PC-9 (cell line): ENCODE results near the gene INPP4A. TPM values are rescaled to one million over a fixed set of nuclear protein-coding genes. Genes with fewer than 3 reads are reported as not detected.

Experiments
- BruUV-seq: library from RNA; stranded (reverse); fragments of 400-500 nt; replicated peaks from 2 replicates; lab custom pipeline; 2021; lab: Mats Ljungman, UMichigan
- CTCF ChIA-PET: fragments of 300-600 bp; sonication (Branson Sonifier 250); formaldehyde crosslinking; loops from one replicate; lab custom pipeline; 2022; ENCODE audit warnings: antibody characterized with exemption; lab: Charles Lee
- POLR2A ChIA-PET: fragments of 300-600 bp; sonication (Branson Sonifier 250); formaldehyde crosslinking; loops from one replicate; lab custom pipeline; 2022; ENCODE audit warnings: antibody characterized with exemption; ENCODE audit not compliant: unreplicated experiment; lab: Charles Lee
- DNase-seq, 2 experiments: peaks; one replicate each; pipeline versions ENCODE4 v3.0.0 to v3.0.0-alpha.2; 2015 to 2022; ENCODE audit warnings: mixed read lengths in 1 of 2
- H2AFZ ChIP-seq: fragments of 200-600 bp; sonication (generic); 2 replicates; pipeline ENCODE4 v1.8.1; 2017; ENCODE audit warnings: antibody characterized with exemption
- H3F3A ChIP-seq: fragments of 200-600 bp; sonication (generic); 2 replicates; pipeline ENCODE4 v1.8.1; 2017; ENCODE audit warnings: antibody characterized with exemption, mild to moderate bottlenecking, low read depth; ENCODE audit not compliant: insufficient read depth
- H3K27ac ChIP-seq: fragments of 200-600 bp; sonication (generic); 2 replicates; pipeline ENCODE4 v1.6.1; 2016; ENCODE audit warnings: mixed run types
- H3K27me3 ChIP-seq: fragments of 200-600 bp; sonication (generic); 2 replicates; pipeline ENCODE4 v1.6.1; 2016; ENCODE audit warnings: low read depth, mixed run types; ENCODE audit not compliant: insufficient read depth
- H3K36me3 ChIP-seq: fragments of 200-600 bp; sonication (generic); 2 replicates; pipeline ENCODE4 v1.6.1; 2016; ENCODE audit warnings: low read depth, mixed run types
- H3K4me1 ChIP-seq: fragments of 200-600 bp; sonication (generic); replicated peaks from 2 replicates; pipeline ENCODE4 v1.6.1; 2016; ENCODE audit warnings: mixed run types; ENCODE audit not compliant: insufficient read depth
- H3K4me2 ChIP-seq: fragments of 200-600 bp; sonication (generic); 2 replicates; pipeline ENCODE4 v1.6.1; 2017; ENCODE audit warnings: mixed run types
- H3K4me3 ChIP-seq: fragments of 200-600 bp; sonication (generic); 2 replicates; pipeline ENCODE4 v1.6.1; 2016; ENCODE audit warnings: mixed run types
- H3K79me2 ChIP-seq: fragments of 200-600 bp; sonication (generic); 2 replicates; pipeline ENCODE4 v1.6.1; 2017; ENCODE audit warnings: low read depth, mixed run types
- H3K9me2 ChIP-seq: fragments of 200-600 bp; sonication (generic); 2 replicates; pipeline ENCODE4 v1.8.1; 2017; ENCODE audit warnings: mild to moderate bottlenecking; ENCODE audit not compliant: insufficient read depth
- H3K9me3 ChIP-seq: fragments of 200-600 bp; sonication (generic); 2 replicates; pipeline ENCODE4 v1.8.1; 2016; ENCODE audit warnings: low read depth; ENCODE audit not compliant: insufficient read depth
- H4K20me1 ChIP-seq: fragments of 200-600 bp; sonication (generic); 2 replicates; pipeline ENCODE4 v1.8.1; 2017; ENCODE audit not compliant: insufficient read depth
- EZH2 ChIP-seq: fragments of 200-600 bp; sonication (generic); IDR thresholded peaks from 2 replicates; pipeline ENCODE4 v1.8.0; 2017; ENCODE audit warnings: antibody characterized with exemption, low read depth
- intact Hi-C: fragments of 100-400 bp; cut with micrococcal nuclease; formaldehyde crosslinking; loops from one replicate; pipeline ENCODE4 v1.10.0; 2022; ENCODE audit not compliant: unreplicated experiment
- total RNA-seq: library from RNA; stranded (reverse); gene quantifications from 2 replicates; pipeline ENCODE4 v1.2.3, GENCODE V29; 2021
- TF ChIP-seq, protein P1 (sequence below): fragments of 200-600 bp; sonication (generic); conservative IDR thresholded peaks from 2 replicates; pipeline ENCODE4 v1.6.1; 2017; ENCODE audit warnings: mixed run types, antibody characterized with exemption, mild to moderate bottlenecking, moderate library complexity

Gene INPP4A
- total RNA-seq, 1 experiment from 2014 or later = 52.9 TPM

DNA sequence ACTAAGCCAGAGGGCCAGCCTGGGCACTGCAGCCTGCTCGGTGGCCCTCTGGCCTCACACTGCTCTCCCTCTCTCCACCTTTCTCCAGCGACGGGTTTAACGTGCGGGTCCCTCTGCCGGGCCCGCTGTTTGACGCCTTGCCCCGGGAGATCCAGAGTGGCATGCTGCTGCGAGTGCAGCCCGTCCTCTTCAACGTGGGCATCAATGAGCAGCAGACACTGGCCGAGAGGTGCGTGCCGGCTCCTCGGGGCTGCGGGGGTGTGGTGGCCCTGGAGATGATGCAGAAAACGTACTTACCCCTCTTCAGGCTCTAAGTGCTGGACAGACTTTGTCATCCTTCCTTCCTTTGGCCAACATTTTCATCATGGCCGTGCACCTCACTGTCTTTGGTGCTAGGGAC is 121.3 kb downstream of the INPP4A start:
- TF ChIP-seq, protein P1, sequence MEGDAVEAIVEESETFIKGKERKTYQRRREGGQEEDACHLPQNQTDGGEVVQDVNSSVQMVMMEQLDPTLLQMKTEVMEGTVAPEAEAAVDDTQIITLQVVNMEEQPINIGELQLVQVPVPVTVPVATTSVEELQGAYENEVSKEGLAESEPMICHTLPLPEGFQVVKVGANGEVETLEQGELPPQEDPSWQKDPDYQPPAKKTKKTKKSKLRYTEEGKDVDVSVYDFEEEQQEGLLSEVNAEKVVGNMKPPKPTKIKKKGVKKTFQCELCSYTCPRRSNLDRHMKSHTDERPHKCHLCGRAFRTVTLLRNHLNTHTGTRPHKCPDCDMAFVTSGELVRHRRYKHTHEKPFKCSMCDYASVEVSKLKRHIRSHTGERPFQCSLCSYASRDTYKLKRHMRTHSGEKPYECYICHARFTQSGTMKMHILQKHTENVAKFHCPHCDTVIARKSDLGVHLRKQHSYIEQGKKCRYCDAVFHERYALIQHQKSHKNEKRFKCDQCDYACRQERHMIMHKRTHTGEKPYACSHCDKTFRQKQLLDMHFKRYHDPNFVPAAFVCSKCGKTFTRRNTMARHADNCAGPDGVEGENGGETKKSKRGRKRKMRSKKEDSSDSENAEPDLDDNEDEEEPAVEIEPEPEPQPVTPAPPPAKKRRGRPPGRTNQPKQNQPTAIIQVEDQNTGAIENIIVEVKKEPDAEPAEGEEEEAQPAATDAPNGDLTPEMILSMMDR = no peak
- no peak for TF ChIP-seq EZH2
- Histone ChIP-seq H3K27me3 (no peaks in the 10 kb centered on the region), H3K79me2 (no peaks in the 10 kb centered on the region), H3F3A (no peaks in the 10 kb centered on the region), H3K9me2 (no peaks in the 10 kb centered on the region), H2AFZ (no peak overlapping the region), H3K4me2 (no peak overlapping the region), H3K27ac (no peak overlapping the region), H3K36me3 (no peaks in the 10 kb centered on the region), H3K9me3 (no peaks in the 10 kb centered on the region), H3K4me1 (no peaks in the 10 kb centered on the region), H3K4me3 (no peak overlapping the region), H4K20me1 (no peaks in the 10 kb centered on the region)
- POLR2A ChIA-PET = no interaction called here
- no TSS peak for BruUV-seq
- intact Hi-C loops = loop anchor here (10.0 kb wide), 1 partner anchor 121 kb away; the partner anchor contains the start of gene INPP4A
- no peak for DNase-seq
- CTCF ChIA-PET = no interaction called here

DNA sequence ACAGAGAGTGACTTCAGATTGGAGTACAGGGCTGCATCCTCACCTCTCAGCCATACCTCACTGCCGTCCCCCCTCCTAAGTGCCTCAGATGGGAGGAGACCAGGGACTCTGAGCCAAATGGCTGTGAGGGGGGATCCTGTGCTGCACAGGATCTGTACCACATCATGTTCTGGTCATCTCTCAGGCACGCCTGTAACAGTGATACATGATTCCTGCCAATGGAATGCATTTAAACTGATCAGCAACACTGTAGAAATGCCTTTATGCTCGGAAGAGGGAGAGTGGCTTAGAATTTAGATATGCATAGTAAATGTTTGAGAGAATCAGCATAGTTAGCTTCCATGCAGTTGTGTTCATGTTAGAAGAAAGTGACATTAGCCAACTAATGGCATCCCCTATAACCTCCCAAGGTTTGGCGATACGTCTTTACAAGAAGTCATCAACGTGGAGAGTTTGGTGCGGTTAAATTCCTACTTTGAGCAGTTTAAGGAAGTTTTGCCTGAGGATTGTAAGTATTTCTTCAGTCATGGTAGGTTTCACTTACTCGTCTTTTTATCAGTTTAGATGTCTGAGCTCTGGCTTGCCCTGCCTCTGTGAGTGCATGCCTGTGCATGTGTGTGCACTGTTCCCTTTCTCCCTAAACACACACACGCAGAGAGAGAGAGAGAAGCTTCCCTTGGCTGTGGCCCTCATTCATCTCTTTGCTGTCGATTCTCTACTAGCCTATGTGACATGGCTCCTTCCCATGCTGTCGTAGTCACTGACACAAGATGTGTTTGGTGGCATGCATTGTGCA is 123.7 kb downstream of the INPP4A start:
- Histone ChIP-seq H3K4me3 (no peak overlapping the region), H3F3A (no peaks in the 10 kb centered on the region), H3K4me1 (no peaks in the 10 kb centered on the region), H3K27ac (no peak overlapping the region), H3K79me2 (no peaks in the 10 kb centered on the region), H4K20me1 (no peaks in the 10 kb centered on the region), H2AFZ (no peak overlapping the region), H3K4me2 (no peak overlapping the region), H3K36me3 (no peaks in the 10 kb centered on the region), H3K27me3 (no peaks in the 10 kb centered on the region), H3K9me3 (no peaks in the 10 kb centered on the region), H3K9me2 (no peaks in the 10 kb centered on the region)
- ChIA-PET CTCF (no interaction called here), POLR2A (no interaction called here)
- intact Hi-C loops = loop anchor here (2.0 to 10.0 kb wide), 2 partner anchors 124 to 156 kb away; partner anchors contain the start of gene INPP4A
- no TSS peak for BruUV-seq
- no peak for TF ChIP-seq EZH2
- TF ChIP-seq, protein P1 = no peak
- DNase-seq = no peak

DNA sequence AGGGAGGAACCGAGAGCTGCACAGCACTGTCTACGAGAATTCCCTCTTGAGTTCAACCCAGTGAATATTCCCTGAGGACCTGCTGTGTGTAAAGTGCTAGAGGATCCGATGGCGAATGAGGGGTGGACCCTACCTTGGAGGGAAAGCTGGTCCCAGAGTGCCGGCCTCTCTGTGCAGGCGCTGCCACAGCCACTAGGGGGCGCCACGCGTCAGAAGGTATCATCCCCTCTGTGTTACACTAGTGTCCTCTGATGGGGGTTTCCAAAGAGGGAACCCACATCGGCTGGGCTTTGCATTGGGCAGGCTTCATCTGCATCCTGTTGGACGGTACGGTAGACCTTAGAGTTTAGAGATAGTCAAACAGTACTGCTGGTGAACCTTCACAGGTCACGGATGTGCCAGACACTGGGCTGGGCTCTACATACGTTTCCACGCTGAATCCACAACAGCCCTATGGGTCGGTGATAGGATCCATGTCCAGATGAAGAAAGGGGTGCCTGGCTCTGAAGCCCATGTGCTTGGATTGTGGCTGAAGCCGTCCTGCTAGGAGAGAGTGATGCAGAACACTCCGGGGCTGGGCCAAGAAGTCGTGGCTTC is 124.6 kb downstream of the INPP4A start:
- Histone ChIP-seq H3K36me3 (no peaks in the 10 kb centered on the region), H3K4me1 (no peaks in the 10 kb centered on the region), H3K4me2 (no peak overlapping the region), H2AFZ (no peak overlapping the region), H3K9me2 (no peaks in the 10 kb centered on the region), H3F3A (no peaks in the 10 kb centered on the region), H3K79me2 (no peaks in the 10 kb centered on the region), H4K20me1 (no peaks in the 10 kb centered on the region), H3K27me3 (no peaks in the 10 kb centered on the region), H3K27ac (no peak overlapping the region), H3K9me3 (no peaks in the 10 kb centered on the region), H3K4me3 (no peak overlapping the region)
- no peak for TF ChIP-seq EZH2
- TF ChIP-seq, protein P1 = peak; percentile 97
- ChIA-PET POLR2A (no interaction called here), CTCF (no interaction called here)
- peak in 1 of 2 experiments; percentile 43 for DNase-seq
- intact Hi-C loops = loop anchor here (2.0 to 10.0 kb wide), 2 partner anchors 124 to 156 kb away; partner anchors contain the start of gene INPP4A
- BruUV-seq = no TSS peak
